ENCODE measurements around the gene COMMD9.

DNA sequence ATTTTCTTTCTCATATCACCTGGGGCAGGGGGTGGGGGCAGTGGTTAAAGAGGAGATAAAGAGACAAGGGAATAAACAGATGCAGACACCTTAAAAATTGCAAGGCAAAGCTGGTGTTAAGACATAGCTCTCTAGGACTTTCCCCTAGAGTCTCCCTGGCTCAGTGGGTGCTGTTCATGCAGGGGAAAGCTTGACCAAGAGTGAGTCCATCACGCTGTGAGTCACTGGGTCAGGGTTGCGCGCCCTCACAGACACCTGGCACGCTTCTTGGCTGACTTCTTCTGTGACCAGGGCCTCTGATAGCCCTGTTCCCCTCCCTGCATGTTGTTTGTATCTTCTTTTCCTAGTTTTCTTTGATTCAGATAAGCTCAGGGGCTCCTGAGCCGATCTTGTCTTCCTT is 31.9 kb downstream of the COMMD9 start:
- TF ChIP-seq, protein P1, sequence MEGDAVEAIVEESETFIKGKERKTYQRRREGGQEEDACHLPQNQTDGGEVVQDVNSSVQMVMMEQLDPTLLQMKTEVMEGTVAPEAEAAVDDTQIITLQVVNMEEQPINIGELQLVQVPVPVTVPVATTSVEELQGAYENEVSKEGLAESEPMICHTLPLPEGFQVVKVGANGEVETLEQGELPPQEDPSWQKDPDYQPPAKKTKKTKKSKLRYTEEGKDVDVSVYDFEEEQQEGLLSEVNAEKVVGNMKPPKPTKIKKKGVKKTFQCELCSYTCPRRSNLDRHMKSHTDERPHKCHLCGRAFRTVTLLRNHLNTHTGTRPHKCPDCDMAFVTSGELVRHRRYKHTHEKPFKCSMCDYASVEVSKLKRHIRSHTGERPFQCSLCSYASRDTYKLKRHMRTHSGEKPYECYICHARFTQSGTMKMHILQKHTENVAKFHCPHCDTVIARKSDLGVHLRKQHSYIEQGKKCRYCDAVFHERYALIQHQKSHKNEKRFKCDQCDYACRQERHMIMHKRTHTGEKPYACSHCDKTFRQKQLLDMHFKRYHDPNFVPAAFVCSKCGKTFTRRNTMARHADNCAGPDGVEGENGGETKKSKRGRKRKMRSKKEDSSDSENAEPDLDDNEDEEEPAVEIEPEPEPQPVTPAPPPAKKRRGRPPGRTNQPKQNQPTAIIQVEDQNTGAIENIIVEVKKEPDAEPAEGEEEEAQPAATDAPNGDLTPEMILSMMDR (IDR thresholded peaks at IDR 0.05) = no peak
- TF ChIP-seq POLR2A (IDR thresholded peaks at IDR 0.05) = no peak

Data from testis (tissue), 2 donors.